Activated CD8-positive, alpha-beta memory T cell treated with anti-CD3 and anti-CD28 coated beads, Interleukin-2, amount 10 ng/mL, durations not matched to agents 7 days and 5 days (primary cell): Measurements from ENCODE around the gene TNFRSF4. TPM values are rescaled to one million over a fixed set of nuclear protein-coding genes. Genes with fewer than 3 reads are reported as not detected.

ENCODE experiments used
- ATAC-seq: fragments of 150-1000 bp; cut with Tn5 transposase; one replicate; pipeline ENCODE4 v1.10.0; 2021; ENCODE audit warnings: moderate library complexity
- CTCF ChIA-PET: fragments of 350-600 bp; sonication (Branson Sonifier 250); formaldehyde crosslinking; loops from one replicate; lab custom pipeline; 2021; ENCODE audit warnings: antibody characterized with exemption; lab: Charles Lee
- DNase-seq: peaks from one replicate; pipeline ENCODE4 v3.0.0-alpha.2; 2020
- H3K27ac Mint-ChIP-seq: one replicate; pipeline ENCODE4 v1.8.0; 2021; ENCODE audit warnings: mild to moderate bottlenecking, mixed read lengths
- H3K27me3 Mint-ChIP-seq: one replicate; pipeline ENCODE4 v1.8.0; 2021; ENCODE audit warnings: mixed read lengths
- H3K36me3 Mint-ChIP-seq: one replicate; pipeline ENCODE4 v1.8.0; 2021; ENCODE audit warnings: mild to moderate bottlenecking, mixed read lengths
- H3K4me1 Mint-ChIP-seq: one replicate; pipeline ENCODE4 v1.8.0; 2021; ENCODE audit warnings: mixed read lengths
- H3K4me3 Mint-ChIP-seq: one replicate; pipeline ENCODE4 v1.8.0; 2021; ENCODE audit warnings: mild to moderate bottlenecking, moderate library complexity, mixed read lengths
- H3K9me3 Mint-ChIP-seq: one replicate; pipeline ENCODE4 v1.8.0; 2022; ENCODE audit warnings: low read depth, mixed read lengths
- total RNA-seq, 2 experiments: library from RNA; stranded (reverse); gene quantifications; one replicate each; pipeline ENCODE4 v1.2.3, GENCODE V29; 2021

TNFRSF4 gene
- total RNA-seq, 2 experiments from 2014 or later, result 8.1 to 72.4 TPM

GRCh38 chr1:1215080-1215676, 1.2 kb upstream of the TNFRSF4 start:
- H3K4me3 Mint-ChIP-seq, result no peak overlapping the region
- CTCF ChIA-PET, result interaction anchor here (3.4 kb wide), 1 partner anchor 93 kb away, joined by 16 read pairs; no protein-coding TSS in a partner anchor
- peaks cover 15% of the 10 kb centered on the region for H3K36me3 Mint-ChIP-seq
- peak overlapping the region; percentile 15 for H3K27ac Mint-ChIP-seq
- DNase-seq (no peak), ATAC-seq (no peak)
- H3K9me3 Mint-ChIP-seq, result no peaks in the 10 kb centered on the region
- H3K4me1 Mint-ChIP-seq, result peaks cover 41% of the 10 kb centered on the region
- no peaks in the 10 kb centered on the region for H3K27me3 Mint-ChIP-seq

GRCh38 chr1:1212780-1213344, 1.1 kb downstream of the TNFRSF4 start:
- ATAC-seq (peak; percentile 32), DNase-seq (peak; percentile 84)
- CTCF ChIA-PET, result interaction anchor here (0.9 to 1.7 kb wide), 4 partner anchors 18 to 334 kb away, joined by 3 to 11 read pairs (median 3); no protein-coding TSS in a partner anchor
- Mint-ChIP-seq H3K27ac (no peak overlapping the region), H3K4me3 (no peak overlapping the region), H3K36me3 (peaks cover 12% of the 10 kb centered on the region), H3K27me3 (no peaks in the 10 kb centered on the region), H3K9me3 (no peaks in the 10 kb centered on the region), H3K4me1 (peaks cover 47% of the 10 kb centered on the region)

- H3K9me3 Mint-ChIP-seq, result no peaks in the 10 kb centered on the region
- DNase-seq, result no peak
Observed at GRCh38 chr1:1211541-1212441, 2.2 kb downstream of the TNFRSF4 start.

GRCh38 chr1:1210726-1211540, 3.0 kb downstream of the TNFRSF4 start:
- CTCF ChIA-PET, result no interaction called here
- H3K27ac Mint-ChIP-seq, result no peak overlapping the region
- ATAC-seq (no peak), DNase-seq (no peak)
- H3K9me3 Mint-ChIP-seq, result no peaks in the 10 kb centered on the region
- no peak overlapping the region for H3K4me3 Mint-ChIP-seq
- peaks cover 45% of the 10 kb centered on the region for H3K4me1 Mint-ChIP-seq
- H3K27me3 Mint-ChIP-seq, result no peaks in the 10 kb centered on the region
- H3K36me3 Mint-ChIP-seq, result peaks cover 1% of the 10 kb centered on the region

More at GRCh38 chr1:1211541-1212441, 2.2 kb downstream of the TNFRSF4 start:
- Mint-ChIP-seq H3K27me3 (no peaks in the 10 kb centered on the region), H3K4me3 (no peak overlapping the region), H3K4me1 (peaks cover 49% of the 10 kb centered on the region), H3K27ac (no peak overlapping the region), H3K36me3 (peaks cover 6% of the 10 kb centered on the region)
- ATAC-seq, result no peak
- CTCF ChIA-PET, result no interaction called here

GRCh38 chr1:1208713-1209433, 5.1 kb downstream of the TNFRSF4 start:
- peak overlapping the region; percentile 85 for H3K27ac Mint-ChIP-seq
- CTCF ChIA-PET, result interaction anchor here (3.6 kb wide), 1 partner anchor 86 kb away, joined by 24 read pairs; no protein-coding TSS in a partner anchor
- H3K27me3 Mint-ChIP-seq, result no peaks in the 10 kb centered on the region
- DNase-seq (peak; percentile 61), ATAC-seq (no peak)
- no peaks in the 10 kb centered on the region for H3K9me3 Mint-ChIP-seq
- peaks cover 1% of the 10 kb centered on the region for H3K36me3 Mint-ChIP-seq
- peaks cover 29% of the 10 kb centered on the region for H3K4me1 Mint-ChIP-seq
- peak overlapping the region; percentile 73 for H3K4me3 Mint-ChIP-seq

- H3K27me3 Mint-ChIP-seq, result no peaks in the 10 kb centered on the region
Observed at GRCh38 chr1:1207571-1207892, 6.4 kb downstream of the TNFRSF4 start.

GRCh38 chr1:1206966-1207531, 6.9 kb downstream of the TNFRSF4 start:
- no peak for ATAC-seq

More at GRCh38 chr1:1207571-1207892, 6.4 kb downstream of the TNFRSF4 start:
- CTCF ChIA-PET, result interaction anchor here (1.5 to 3.6 kb wide), 2 partner anchors 23 to 85 kb away, joined by 4 to 24 read pairs; no protein-coding TSS in a partner anchor
- H3K27ac Mint-ChIP-seq, result peak overlapping the region; percentile 56
- peaks cover 25% of the 10 kb centered on the region for H3K4me1 Mint-ChIP-seq
- H3K9me3 Mint-ChIP-seq, result no peaks in the 10 kb centered on the region
- DNase-seq (no peak), ATAC-seq (no peak)
- H3K4me3 Mint-ChIP-seq, result no peak overlapping the region
- peaks cover 1% of the 10 kb centered on the region for H3K36me3 Mint-ChIP-seq

GRCh38 chr1:1206376-1206965, 7.5 kb downstream of the TNFRSF4 start, which contains the start of gene TNFRSF18:
TNFRSF18 (minus strand) TSS chr1:1206592; CDS start chr1:1206571, 21 bp downstream.
- H3K4me3 Mint-ChIP-seq, result peak within 1 kb of the TSS; percentile 53
- CTCF ChIA-PET, result interaction anchor here (1.4 to 3.6 kb wide), 3 partner anchors 24 to 90 kb away, joined by 4 to 24 read pairs (median 4); partner anchors contain the start of gene C1orf159
- no peaks in the 10 kb centered on the region for H3K9me3 Mint-ChIP-seq
- ATAC-seq (peak; percentile 17), DNase-seq (no peak)
- H3K36me3 Mint-ChIP-seq, result peaks cover 1% of the 10 kb centered on the region
- H3K27ac Mint-ChIP-seq, result peak within 1 kb of the TSS; percentile 64
- no peaks in the 10 kb centered on the region for H3K27me3 Mint-ChIP-seq
- peaks cover 22% of the 10 kb centered on the region for H3K4me1 Mint-ChIP-seq

More at GRCh38 chr1:1206966-1207531, 6.9 kb downstream of the TNFRSF4 start:
- CTCF ChIA-PET, result interaction anchor here (1.5 to 3.6 kb wide), 2 partner anchors 24 to 85 kb away, joined by 4 to 24 read pairs; no protein-coding TSS in a partner anchor
- Mint-ChIP-seq H3K4me3 (peak overlapping the region; percentile 53), H3K27me3 (no peaks in the 10 kb centered on the region), H3K36me3 (peaks cover 1% of the 10 kb centered on the region), H3K9me3 (no peaks in the 10 kb centered on the region), H3K27ac (no peak overlapping the region), H3K4me1 (peaks cover 23% of the 10 kb centered on the region)
- DNase-seq, result no peak

GRCh38 chr1:1205769-1206375, 8.1 kb downstream of the TNFRSF4 start:
- H3K27ac Mint-ChIP-seq, result no peak overlapping the region
- ATAC-seq, result no peak
- peaks cover 1% of the 10 kb centered on the region for H3K36me3 Mint-ChIP-seq
- no peaks in the 10 kb centered on the region for H3K9me3 Mint-ChIP-seq
- DNase-seq, result no peak
- CTCF ChIA-PET, result interaction anchor here (1.4 to 3.6 kb wide), 3 partner anchors 83 to 222 kb away, joined by 3 to 24 read pairs (median 4); partner anchors contain the start of gene C1orf159
- H3K4me1 Mint-ChIP-seq, result peaks cover 22% of the 10 kb centered on the region
- peak overlapping the region; percentile 53 for H3K4me3 Mint-ChIP-seq
- no peaks in the 10 kb centered on the region for H3K27me3 Mint-ChIP-seq

GRCh38 chr1:1204998-1205768, 8.8 kb downstream of the TNFRSF4 start:
- no peak overlapping the region for H3K27ac Mint-ChIP-seq
- ATAC-seq, result no peak

More at GRCh38 chr1:1204998-1205768, 8.8 kb downstream of the TNFRSF4 start:
- DNase-seq, result no peak
- peak overlapping the region; percentile 53 for H3K4me3 Mint-ChIP-seq
- peaks cover 26% of the 10 kb centered on the region for H3K4me1 Mint-ChIP-seq
- no peaks in the 10 kb centered on the region for H3K9me3 Mint-ChIP-seq
- peaks cover 1% of the 10 kb centered on the region for H3K36me3 Mint-ChIP-seq
- no peaks in the 10 kb centered on the region for H3K27me3 Mint-ChIP-seq
- CTCF ChIA-PET, result interaction anchor here (1.4 to 3.6 kb wide), 3 partner anchors 83 to 221 kb away, joined by 3 to 24 read pairs (median 4); partner anchors contain the start of gene C1orf159
